ENCODE measurements around the gene IL1RAPL1.

IL1RAPL1 gene

GRCh38 chrX:29947225-29947624 is 1360.0 kb downstream of the IL1RAPL1 start:
- DNase-seq = no peak

GRCh38 chrX:29948653-29949052 is 1361.4 kb downstream of the IL1RAPL1 start:
- DNase-seq = no peak

- no peak for DNase-seq
Measured at GRCh38 chrX:29952016-29952415, 1364.8 kb downstream of the IL1RAPL1 start.

DNA sequence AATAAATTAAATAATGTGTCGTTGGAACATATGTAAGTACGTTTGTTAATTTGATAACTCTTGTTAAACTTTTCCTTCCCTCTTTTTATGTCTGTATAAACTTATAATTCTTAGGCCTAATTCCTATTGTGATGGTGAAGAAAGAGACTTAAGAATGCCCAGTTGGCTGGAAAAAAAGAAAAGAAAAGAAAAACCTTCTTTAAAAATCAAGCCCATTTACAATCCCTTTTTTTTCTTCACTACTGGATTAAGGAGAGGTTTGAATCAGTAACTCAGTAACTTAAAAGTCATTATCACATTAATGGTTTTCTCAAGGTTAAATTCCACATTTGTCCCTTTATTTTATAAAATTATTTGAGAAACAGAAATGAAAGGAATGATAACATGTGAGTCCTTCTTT is 1374.8 kb downstream of the IL1RAPL1 start:
- no peak for DNase-seq

GRCh38 chrX:29965634-29966033 is 1378.4 kb downstream of the IL1RAPL1 start:
- no peak for DNase-seq

DNA sequence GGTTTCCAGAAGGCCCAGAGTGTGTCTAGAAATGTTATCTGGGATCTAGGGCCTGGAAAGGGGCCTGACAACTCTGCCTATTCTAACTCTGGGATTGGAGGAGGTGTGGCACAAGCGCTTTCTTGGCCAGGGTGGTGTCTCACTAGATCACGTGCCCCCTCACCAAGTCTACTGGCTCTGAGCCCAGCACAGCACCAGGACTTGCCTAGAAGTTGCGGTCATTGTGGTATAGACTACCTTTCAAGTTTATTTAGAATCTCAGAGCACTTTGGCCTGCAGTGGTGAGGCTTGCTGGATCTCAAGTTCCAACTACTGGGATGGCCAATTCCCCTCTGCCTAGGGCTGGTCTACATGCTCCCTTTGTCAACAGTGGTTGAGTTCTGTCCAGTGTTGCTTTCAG is 1404.8 kb downstream of the IL1RAPL1 start:
- no peak for DNase-seq

DNA sequence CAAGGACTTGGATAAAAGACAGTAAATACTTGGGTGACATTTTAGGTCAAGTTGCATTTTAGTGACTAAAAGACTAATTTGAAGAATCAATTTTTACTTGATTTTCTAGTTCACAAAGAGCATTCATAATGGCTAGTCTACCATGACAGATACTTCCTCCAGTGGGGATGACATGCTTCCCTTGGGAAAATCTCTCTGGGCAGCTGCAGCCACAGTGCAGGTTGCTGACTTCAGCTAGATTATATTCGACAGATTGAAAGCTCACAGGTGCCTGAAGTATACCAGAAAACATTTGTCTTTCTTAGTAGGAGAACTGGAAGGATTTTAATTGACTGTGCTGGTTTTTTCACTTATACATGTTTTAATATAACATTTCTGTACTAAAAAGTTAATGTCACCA is 1418.6 kb downstream of the IL1RAPL1 start:
- DNase-seq = no peak
